GM18499 (cell line): ENCODE measurements around the gene KDM8.

Experiments used
- ATAC-seq: cut with Tn5 transposase; IDR thresholded peaks from one replicate; pipeline ENCODE4 v1.9.1; 2021; ENCODE audit warnings: moderate number of reproducible peaks; ENCODE audit not compliant: insufficient read depth, unreplicated experiment

KDM8 gene

DNA sequence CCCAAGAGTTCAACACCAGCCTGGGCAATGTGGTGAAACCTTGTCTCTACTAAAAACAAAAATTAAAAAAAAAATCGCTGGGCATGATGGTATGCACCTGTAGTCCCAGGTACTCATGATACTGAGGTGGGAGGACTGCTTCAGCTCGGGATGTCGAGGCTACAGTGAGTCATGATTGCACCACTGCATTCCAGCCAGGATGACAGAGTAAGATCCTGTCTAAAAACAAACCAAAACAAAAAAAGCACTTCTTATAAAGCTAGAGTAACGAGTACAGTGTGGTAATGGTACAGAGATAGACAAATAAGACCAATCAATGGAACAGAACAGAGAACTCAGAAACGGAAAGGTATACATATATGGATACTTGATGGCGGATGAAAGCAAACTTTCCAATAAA lies 60.8 kb downstream of the KDM8 start:
- no peak for ATAC-seq

- no peak for ATAC-seq
These were observed 62.7 kb downstream of the KDM8 start for GRCh38 chr16:27265982-27266381.

DNA sequence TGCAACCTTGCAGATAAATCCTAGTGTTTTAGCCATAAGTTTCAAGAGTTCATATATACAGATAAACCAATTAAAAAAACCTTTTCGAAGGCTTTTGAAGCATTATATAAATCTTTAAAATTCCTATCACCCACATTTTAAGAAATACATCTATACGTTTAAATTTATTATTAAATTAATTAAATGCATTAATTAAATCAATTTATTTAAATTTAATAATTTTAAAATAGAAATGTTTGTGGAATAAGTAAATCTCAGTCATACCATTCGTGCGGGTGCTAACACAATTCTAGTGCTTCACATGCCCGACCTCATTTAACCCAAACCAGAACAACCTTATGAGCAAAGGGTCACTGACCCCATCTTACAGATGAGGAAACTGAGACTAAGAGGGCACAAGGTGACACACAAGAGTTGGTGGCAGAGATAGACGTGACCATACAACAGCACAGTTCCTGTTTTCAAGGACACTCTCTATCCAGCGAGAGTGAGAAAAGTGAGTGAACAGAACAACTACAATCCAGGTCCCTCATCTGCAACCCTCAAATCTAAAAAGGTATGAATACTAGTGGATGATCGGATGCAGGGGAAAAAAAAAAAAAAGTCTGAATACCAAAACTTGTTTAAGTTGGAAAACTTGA lies 63.8 kb downstream of the KDM8 start:
- ATAC-seq, result no peak

- ATAC-seq, result peak; percentile 61
These were observed 65.3 kb downstream of the KDM8 start, which contains the start of gene NSMCE1 for GRCh38 chr16:27268376-27269299. Gene NSMCE1, minus strand, starts transcription at chr16:27268772. Its CDS starts 11,202 bp downstream, at chr16:27257570.

GRCh38 chr16:27269300-27270150 lies 66.2 kb downstream of the KDM8 start:
- ATAC-seq, result no peak

DNA sequence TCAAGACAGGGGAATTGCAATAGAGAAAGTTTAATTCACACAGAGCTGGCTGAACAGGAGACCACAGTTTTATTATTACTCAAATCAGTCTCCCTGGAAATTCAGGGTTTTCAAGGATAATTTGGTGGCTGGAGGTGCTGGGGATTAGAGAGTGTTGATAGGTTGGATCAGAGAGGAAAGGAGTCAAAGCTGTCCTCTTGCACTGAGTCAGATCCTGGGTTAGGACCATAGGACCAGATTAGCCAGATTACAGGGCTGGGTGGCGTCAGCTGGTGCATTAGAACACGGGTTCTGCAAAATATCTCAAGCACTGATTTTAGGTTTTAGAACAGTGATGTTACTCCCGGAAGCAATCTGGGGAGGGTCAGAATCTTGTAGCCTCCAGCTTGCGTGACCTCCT lies 67.0 kb downstream of the KDM8 start:
- ATAC-seq, result no peak
